ENCODE data around the gene TUBB4A. TPM values are rescaled to one million over a fixed set of nuclear protein-coding genes. Genes with fewer than 3 reads are reported as not detected.
A peak's percentile ranks its signal among the peaks of the same experiment; 100 is the strongest.

Gene TUBB4A
- total and polyA plus RNA-seq, 2 of the 8 experiments (the other 6 are each of a cell fraction or from before 2014, with no cell fraction given): 16.8 to 30.4 TPM

- no peak overlapping the region for H3K18ac ChIP-seq (ENCODE audit: extremely low read depth, low read length)
- POLR2A ChIA-PET (ENCODE audit: partially characterized antibody): interaction anchor here (1.0 to 6.7 kb wide), 5 partner anchors 10 to 567 kb away, joined by 3 to 72 read pairs (median 10); partner anchors contain the start of gene GPR108
- FAIRE-seq (no peak), DNase-seq (ENCODE audit: low read depth in 1 of 2, low spot score in 2 of 2) (no peak)
- peaks cover 17 to 43% (median 39%) of the 10 kb centered on the region in 4 experiments for H3K27me3 ChIP-seq (replicated peaks in 1 of 4; ENCODE audit: control insufficient read depth in 3 of 4, extremely low read depth in 1 of 4, insufficient read depth in 3 of 4, low read length in 3 of 4)
- no peak overlapping the region for H3K9ac ChIP-seq (replicated peaks in 1 of 4; ENCODE audit: extremely low read depth in 1 of 4, low read depth in 3 of 4, low read length in 3 of 4)
- no peak overlapping the region for H2BK120ac ChIP-seq (replicated peaks; ENCODE audit: low read depth, low read length)
- peak overlapping the region; percentile 77; the same call in 1 of the 2 replicates for H2BK12ac ChIP-seq (ENCODE audit: low read depth, low read length)
- no peak overlapping the region for H2BK5ac ChIP-seq (ENCODE audit: low read depth, low read length)
- no peak overlapping the region for H4K5ac ChIP-seq (ENCODE audit: insufficient read length, low read depth, low read length)
- CTCF ChIA-PET (ENCODE audit: partially characterized antibody): interaction anchor here (1.4 kb wide), 1 partner anchor 20 kb away, joined by 4 read pairs; no protein-coding TSS in a partner anchor
- H3K27ac ChIP-seq (ENCODE audit: low read depth, low read length): no peak overlapping the region
- H2BK15ac ChIP-seq (ENCODE audit: low read length): peak overlapping the region; percentile 98; the same call in 1 of the 2 replicates
- H3K79me2 ChIP-seq (ENCODE audit: control insufficient read depth in 1 of 2, insufficient read depth in 2 of 2, low read length in 2 of 2): no peaks in the 10 kb centered on the region
- peak overlapping the region; percentile 63 for H4K91ac ChIP-seq (replicated peaks; ENCODE audit: insufficient read length, low read length)
- H3K36me3 ChIP-seq (ENCODE audit: control insufficient read depth in 2 of 4, insufficient read depth in 4 of 4, low read length in 3 of 4): no peaks in the 10 kb centered on the region; a peak in 1 of 8 replicates
- H3K4me2 ChIP-seq (ENCODE audit: insufficient read depth in 1 of 2, low read depth in 2 of 2, low read length in 2 of 2): peak overlapping the region; percentile 98 to 100
- no peak overlapping the region for H2BK20ac ChIP-seq (ENCODE audit: low read length)
- H3K23ac ChIP-seq (ENCODE audit: insufficient read length): no peak overlapping the region
- peak overlapping the region; percentile 32 to 89 (median 69); a peak in 5 of 8 replicates for H3K4me3 ChIP-seq (ENCODE audit: extremely low read depth in 1 of 4, insufficient read depth in 2 of 4, low read depth in 3 of 4, low read length in 4 of 4)
- H3K4ac ChIP-seq (replicated peaks; ENCODE audit: insufficient read length, low read depth, low read length): no peak overlapping the region
- peak overlapping the region; percentile 84; the same call in 1 of the 2 replicates for H2AK5ac ChIP-seq (ENCODE audit: low read depth, low read length)
- no peak overlapping the region for H2AFZ ChIP-seq (ENCODE audit: low read length)
- H4K20me1 ChIP-seq (replicated peaks in 1 of 2; ENCODE audit: control insufficient read depth in 1 of 2, insufficient read depth in 2 of 2, low read length in 2 of 2): peaks cover 0 to 4% of the 10 kb centered on the region in 2 experiments
- peaks cover 5 to 29% (median 19%) of the 10 kb centered on the region in 4 experiments for H3K4me1 ChIP-seq (replicated peaks in 1 of 4; ENCODE audit: control insufficient read depth in 3 of 4, insufficient read depth in 4 of 4, low read length in 3 of 4)
- H3K23me2 ChIP-seq (ENCODE audit: low read depth, low read length): peaks cover 20% of the 10 kb centered on the region
- 0 out of 4 replicates have a peak, but pooled peaks cover 0 to under 1% of the 10 kb centered on the region in 2 experiments for H3K9me3 ChIP-seq (ENCODE audit: insufficient read depth in 2 of 2, low read depth in 1 of 2, low read length in 1 of 2)
- no peak overlapping the region for H3K56ac ChIP-seq (replicated peaks; ENCODE audit: insufficient read length, low read depth, low read length)
- no peak for TF ChIP-seq TAF1 (IDR thresholded peaks at IDR 0.05; ENCODE audit: low read depth, low read length)
- TF ChIP-seq EZH2 (IDR thresholded peaks at IDR 0.05; ENCODE audit: low read depth, low read length, severe bottlenecking): peak; percentile 4
- TF ChIP-seq E2F6 (IDR thresholded peaks at IDR 0.05): no peak
- TF ChIP-seq SUZ12 (IDR thresholded peaks at IDR 0.05; ENCODE audit: low read length): peak; percentile 18; the same call in 1 of the 2 replicates
- H3K14ac ChIP-seq (ENCODE audit: insufficient read length): no peak overlapping the region
- no peak overlapping the region for H4K8ac ChIP-seq (ENCODE audit: extremely low read depth, insufficient read depth, low read length)
- 47% methylated on average over 5 of the region's 5 CpGs; no CpG with 5 or more reads in 1 of the 2 experiments for WGBS, 2 experiments (ENCODE audit: extremely low coverage in 1 of 2, insufficient coverage in 1 of 2, insufficient read length in 1 of 2, insufficient replicate concordance in 2 of 2, low coverage in 1 of 2, low lambda C conversion rate in 2 of 2, missing lambda C conversion rate in 1 of 2)
- H3K79me1 ChIP-seq (ENCODE audit: low read depth, low read length): peaks cover 4% of the 10 kb centered on the region
Measured at GRCh38 chr19:6531956-6532243, 29.8 kb upstream of the TUBB4A start.

Data from H1 (cell line).